Pons (tissue), 1 donor: ENCODE results near the gene FAM219A.
A peak's percentile ranks its signal among the peaks of the same experiment; 100 is the strongest.
"Not testable (repeated sequence)": the region's sequence is repeated elsewhere in the genome, so short reads cannot be mapped to it uniquely, and the experiment has no call there.

ENCODE experiments used
- DNase-seq: peaks from one replicate; pipeline ENCODE4 v3.0.0-alpha.2; 2016; ENCODE audit warnings: low spot score

Gene FAM219A

GRCh38 chr9:34376596-34377403 is 81.6 kb downstream of the FAM219A start, which contains the start of gene MYORG:
Gene MYORG (minus strand): TSS chr9:34376898. CDS start chr9:34372943, 3,955 bp downstream.
- peak; percentile 94 for DNase-seq

DNA sequence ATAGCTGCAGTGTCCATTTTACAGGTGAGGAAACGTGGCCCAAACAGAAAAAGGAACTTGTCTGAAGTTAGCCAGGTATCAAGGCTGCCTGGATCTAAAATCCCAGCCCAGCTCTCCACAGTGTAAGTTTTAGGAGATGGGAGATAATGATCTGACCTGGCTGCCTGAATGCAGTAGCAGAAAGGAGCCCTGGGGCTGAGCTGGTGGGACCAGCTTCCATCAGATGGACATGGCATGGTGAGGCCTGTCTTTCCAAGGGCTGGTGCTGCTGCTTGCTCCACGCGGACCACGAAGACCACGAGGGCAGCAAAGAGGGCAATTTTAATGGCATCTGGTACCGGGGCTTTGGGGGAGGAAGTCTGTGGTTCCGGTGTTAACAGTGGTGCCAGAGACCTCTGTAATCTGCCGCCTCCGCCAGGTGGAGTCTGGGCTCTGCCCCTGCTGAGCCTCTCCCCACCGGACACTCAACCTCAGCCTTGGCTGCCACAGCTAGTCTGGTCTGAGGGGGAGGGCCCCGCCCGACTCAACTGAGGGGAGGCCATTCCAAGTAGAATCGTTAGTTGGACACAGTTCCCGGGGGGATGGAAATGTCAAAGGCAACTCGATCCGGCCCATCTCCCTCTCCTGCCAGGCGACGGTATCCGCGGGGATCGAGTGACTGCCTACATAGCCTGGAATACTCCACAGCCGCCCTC is 82.3 kb downstream of the FAM219A start:
- DNase-seq: peak; percentile 58

- no peak for DNase-seq
Observed at GRCh38 chr9:34374905-34375552, 83.3 kb downstream of the FAM219A start.

- DNase-seq: no peak
Observed at GRCh38 chr9:34374339-34374738, 84.0 kb downstream of the FAM219A start.

- no peak for DNase-seq
Observed at GRCh38 chr9:34373749-34374148, 84.6 kb downstream of the FAM219A start.

DNA sequence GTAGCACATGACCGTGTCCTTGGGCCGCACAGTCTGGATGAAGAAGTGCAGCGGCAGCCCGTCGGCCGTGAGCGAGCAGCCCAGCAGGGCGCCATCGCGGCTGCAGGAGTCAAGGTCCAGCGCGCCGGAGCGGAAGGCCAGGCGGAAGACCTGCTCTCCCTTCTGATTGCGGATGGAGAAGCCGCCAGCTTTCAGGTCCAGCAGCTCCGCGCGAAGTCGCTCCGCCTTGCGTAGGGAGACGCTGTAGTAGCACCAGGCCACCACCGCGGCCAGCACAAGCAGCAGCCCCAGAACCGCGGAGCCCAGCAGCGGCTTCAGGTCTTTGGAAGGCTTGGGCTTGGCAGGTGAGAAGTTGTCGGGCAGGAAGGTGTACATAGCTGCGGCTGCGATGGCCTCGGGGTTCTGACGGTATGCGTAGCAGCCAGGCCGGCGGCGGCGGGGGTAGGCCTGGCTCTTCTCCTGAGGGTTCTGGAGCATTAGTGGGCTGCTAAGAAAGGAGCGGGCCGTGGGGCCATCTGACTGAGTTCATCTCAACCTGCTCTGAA is 85.8 kb downstream of the FAM219A start:
- no peak for DNase-seq

DNA sequence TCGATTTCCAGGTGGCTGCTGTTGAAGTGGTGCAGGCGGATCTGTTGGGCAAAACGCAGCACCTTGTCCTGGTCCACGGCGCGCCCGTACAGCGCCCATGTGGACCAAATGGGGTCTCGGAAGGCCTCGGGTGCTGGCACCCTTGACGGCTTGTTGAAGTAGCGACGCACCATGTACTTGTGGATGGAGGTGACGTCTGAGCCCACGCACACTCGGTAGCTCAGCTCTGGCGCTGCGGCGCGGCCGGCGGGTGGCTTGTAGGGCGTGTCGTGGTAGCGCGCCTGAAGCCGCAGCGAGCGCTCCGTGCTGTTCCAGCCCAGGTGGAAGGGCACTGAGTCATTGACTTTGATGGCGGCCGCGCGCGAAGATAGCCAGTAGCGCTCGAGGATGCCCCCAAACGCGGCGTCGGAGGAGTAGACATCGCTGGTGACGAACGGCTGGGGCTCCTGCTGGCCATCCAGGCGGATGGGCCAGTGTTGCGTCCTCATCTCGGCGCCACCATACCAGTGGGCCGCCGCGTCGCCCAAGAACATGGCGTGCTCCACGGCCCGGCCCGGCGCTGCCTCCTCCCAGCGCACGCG is 86.4 kb downstream of the FAM219A start:
- DNase-seq: no peak

DNA sequence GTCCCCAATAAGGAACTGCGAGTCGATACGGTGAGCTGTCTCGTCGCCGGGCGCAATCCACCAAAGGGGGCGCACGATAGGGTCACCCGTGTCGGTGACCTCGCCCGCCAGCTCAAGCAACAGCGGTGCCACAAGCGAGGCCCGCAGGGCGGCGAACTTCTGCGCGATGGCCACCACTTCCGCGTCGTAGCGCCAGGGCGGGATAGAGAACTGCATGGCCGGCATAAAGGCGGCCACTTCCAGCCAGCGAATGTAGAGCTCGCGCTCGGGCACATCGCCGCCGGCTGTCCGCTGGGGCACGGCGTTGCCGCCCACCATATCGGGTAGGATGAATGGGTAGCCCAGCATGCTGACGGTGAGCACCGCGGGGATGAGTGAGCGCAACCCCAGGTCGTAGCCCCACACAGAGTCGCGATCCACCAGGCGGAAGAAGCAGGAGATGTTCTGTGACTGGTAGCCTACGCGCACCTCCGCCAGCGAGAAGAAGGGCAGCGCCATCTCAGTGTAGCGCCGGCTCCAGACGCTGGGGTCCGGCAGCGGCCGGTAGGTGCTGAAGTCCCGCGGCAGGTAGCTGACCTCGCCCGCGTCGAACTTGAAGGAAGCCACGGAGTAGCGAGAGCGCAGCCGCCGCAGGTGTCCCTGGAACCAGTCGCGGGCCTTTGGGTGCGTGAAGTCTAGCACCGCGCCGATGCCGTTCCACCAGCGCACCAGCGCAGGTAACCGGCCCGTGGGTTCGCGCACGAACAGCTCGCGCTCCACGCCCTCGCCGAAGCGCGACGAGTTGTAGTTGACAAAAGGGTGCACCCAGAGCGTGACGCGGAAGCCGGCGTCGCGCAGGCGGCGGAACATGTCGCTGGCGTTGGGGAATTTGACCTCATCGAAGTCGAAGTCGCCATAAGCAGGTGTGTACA is 87.1 kb downstream of the FAM219A start:
- no peak for DNase-seq

GRCh38 chr9:34370335-34370969 is 87.9 kb downstream of the FAM219A start:
- no peak for DNase-seq

DNA sequence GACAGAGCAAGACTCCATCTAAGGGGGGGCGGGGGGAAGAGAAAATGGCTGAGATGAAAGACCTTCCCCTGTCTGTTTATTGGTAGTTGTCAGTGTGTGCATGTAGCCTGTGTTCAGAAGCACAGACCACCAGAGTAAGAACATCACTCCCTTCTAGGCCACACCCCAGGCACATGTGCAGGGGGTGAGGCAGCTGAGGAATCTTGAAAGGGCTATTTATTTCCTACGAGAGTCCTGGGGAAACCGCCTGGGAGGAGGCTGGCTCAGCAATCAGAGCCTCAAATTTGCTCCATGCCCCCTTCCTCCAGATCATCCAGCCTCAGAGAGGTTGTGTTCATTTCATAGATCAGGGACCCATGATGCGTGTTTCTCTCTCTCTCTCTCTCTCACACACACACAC is 88.7 kb downstream of the FAM219A start:
- DNase-seq: no peak

- DNase-seq: not testable (repeated sequence)
Observed at GRCh38 chr9:34368796-34369195, 89.6 kb downstream of the FAM219A start.

GRCh38 chr9:34367751-34368410 is 90.5 kb downstream of the FAM219A start:
- not testable (repeated sequence) for DNase-seq

DNA sequence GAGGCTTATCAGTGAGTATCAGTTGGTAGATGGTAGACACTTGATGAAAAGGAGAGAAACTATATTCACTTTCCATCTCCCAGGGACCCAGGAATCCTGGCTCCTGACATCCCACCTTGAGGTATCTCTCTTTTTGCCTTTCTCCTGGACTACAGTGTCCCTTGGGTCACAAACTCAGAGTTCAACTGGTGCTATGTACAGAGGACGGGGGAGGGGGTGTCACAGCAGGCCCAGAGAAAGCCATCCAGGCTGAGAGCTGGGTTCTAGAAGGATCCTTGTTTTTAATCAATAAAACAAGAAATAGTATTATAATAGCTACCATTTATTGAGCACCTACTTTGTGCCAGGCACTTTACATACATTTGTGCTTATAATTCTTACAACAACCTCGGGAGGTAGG is 92.0 kb downstream of the FAM219A start:
- no peak for DNase-seq

DNA sequence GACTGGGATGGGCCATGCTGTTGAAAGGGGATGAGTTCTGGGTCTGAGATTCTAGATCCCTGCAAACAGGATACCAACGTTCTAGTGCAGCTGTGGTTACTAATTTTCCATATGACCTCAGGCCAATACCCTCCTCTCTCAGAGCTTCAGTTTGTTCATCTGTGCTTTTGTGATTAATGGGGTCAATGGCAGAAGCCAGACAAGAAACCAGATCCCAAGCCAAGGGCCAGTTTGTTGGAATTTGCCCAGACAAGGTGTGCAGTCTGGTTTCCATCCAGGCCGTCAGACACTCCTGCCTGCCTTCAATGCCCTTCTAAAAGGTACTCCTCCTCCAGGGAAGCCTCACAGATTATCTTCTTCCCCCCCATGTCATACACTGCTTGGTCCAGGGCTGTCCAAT is 93.1 kb downstream of the FAM219A start:
- no peak for DNase-seq

DNA sequence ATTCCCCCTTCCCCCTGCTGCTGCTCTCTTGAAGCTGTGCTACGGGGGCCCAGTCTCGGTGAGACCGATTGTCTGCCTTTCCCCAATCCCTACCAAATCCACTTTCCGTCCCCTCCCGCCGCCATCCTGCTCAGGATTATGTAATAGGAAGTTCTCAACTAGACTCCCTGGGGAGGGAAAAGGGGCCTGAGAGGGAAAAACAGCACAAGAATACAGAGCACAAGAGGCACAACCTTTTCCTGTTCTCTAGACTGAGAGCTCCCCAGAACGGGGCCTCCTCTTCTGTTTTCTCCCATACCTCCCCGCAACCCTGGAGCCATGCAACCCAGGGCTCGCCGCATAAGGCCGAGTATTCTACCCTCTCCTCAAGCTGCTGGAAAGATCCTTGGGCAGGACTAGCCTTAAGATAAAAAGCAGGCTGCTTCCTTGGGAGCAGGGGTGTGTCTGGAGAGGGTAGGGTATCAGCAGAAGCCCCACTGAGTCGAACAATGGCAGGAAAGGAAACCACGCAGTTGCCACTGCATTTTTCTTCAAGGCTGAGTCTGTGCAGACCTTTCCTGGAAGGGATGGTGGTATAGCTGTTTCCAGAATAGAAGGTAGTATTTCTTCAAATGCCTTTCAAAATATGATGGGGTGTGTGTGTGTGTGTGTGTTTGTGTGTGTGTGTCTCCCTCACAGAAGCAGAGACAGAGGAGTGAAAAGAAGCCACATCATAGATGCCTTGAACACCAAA is 94.6 kb downstream of the FAM219A start:
- DNase-seq: no peak

GRCh38 chr9:34362614-34363214 is 95.7 kb downstream of the FAM219A start:
- DNase-seq: no peak

DNA sequence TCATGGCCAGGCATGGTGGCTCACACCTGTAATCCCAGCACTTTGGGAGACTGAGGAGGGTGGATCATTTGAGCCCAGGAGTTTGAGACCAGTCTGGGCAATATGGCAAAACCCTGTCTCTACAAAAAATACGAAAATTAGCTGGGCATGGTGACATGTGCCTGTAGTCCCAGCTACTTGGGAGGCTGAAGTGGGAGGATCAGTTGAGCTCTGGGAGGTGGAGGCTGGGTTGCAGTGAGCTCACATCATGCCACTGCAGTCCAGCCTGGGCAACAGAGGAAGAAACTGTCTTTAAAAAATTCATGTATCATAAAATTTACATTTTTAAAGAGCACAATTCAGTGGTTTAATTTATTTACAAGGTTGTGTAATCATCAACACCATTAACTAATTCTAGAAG is 105.4 kb downstream of the FAM219A start:
- DNase-seq: not testable (repeated sequence)

DNA sequence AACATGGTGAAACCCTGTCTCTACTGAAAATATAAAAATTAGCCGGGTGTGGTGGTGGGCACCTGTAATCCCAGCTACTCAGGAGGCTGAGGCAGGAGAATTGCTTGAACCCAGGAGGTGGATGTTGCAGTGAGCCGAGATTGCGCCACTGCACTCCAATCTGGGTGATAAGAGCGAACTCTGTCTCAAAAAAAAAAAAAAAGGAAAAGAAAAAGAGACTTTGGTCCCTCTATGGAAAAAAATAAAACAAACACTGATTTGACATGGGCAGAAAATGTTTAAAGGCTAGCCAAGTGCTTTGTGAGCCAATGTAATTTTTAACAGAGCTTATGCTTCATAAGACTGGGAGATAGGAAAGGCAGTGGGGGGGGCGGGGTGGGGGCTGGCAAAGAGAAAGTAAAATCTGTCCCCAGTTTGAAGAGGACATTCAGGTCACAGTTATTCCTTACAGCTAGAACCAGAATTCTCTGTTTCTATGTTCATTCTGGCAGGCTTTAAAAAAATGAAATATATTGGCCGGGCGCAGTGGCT is 106.2 kb downstream of the FAM219A start:
- DNase-seq: not testable (repeated sequence)

GRCh38 chr9:34349324-34349723 is 109.0 kb downstream of the FAM219A start:
- DNase-seq: no peak
